Left lobe of liver (tissue), 2 donors: ENCODE measurements around the gene FTO. TPM values are rescaled to one million over a fixed set of nuclear protein-coding genes. Genes with fewer than 3 reads are reported as not detected.
"Not testable (repeated sequence)": the region's sequence is repeated elsewhere in the genome, so short reads cannot be mapped to it uniquely, and the experiment has no call there.

Experiments
- ATAC-seq: fragments of 200-7000 bp; cut with Tn5 transposase; one replicate; pipeline ENCODE4 v1.9.1; 2020; ENCODE audit warnings: mild to moderate bottlenecking, moderate library complexity
- DNase-seq: peaks from one replicate; pipeline ENCODE4 v3.0.0-alpha.2; 2020; ENCODE audit warnings: low spot score
- total RNA-seq: library from RNA; stranded (reverse); gene quantifications from one replicate; pipeline ENCODE4 v1.2.1, GENCODE V29; 2021
- donor health status: DM: no; HTN: no; CAD: no; lungs with moderate emphysema.
- donor health status: DM: no; HTN: yes; CAD: no.

The FTO gene
- total RNA-seq, 1 donor from 2014 or later = 29.9 TPM

- DNase-seq (no peak), ATAC-seq (no peak)
These were observed 117.5 kb downstream of the FTO start for GRCh38 chr16:53821487-53821886.

GRCh38 chr16:53821957-53822625 lies 118.1 kb downstream of the FTO start:
- DNase-seq = no peak
- ATAC-seq = no peak

GRCh38 chr16:53822936-53823529 lies 119.1 kb downstream of the FTO start:
- ATAC-seq (no peak), DNase-seq (no peak)

- ATAC-seq = no peak
- DNase-seq = no peak
These were observed 122.7 kb downstream of the FTO start for GRCh38 chr16:53826658-53827057.

- ATAC-seq (no peak), DNase-seq (no peak)
These were observed 123.8 kb downstream of the FTO start for GRCh38 chr16:53827741-53828140.

- ATAC-seq = no peak
- no peak for DNase-seq
These were observed 125.3 kb downstream of the FTO start for GRCh38 chr16:53829186-53829747.

GRCh38 chr16:53832896-53833544 lies 129.1 kb downstream of the FTO start:
- DNase-seq (no peak), ATAC-seq (no peak)

- DNase-seq = no peak
- no peak for ATAC-seq
These were observed 132.2 kb downstream of the FTO start for GRCh38 chr16:53836142-53836541.

- ATAC-seq (no peak), DNase-seq (no peak)
These were observed 132.7 kb downstream of the FTO start for GRCh38 chr16:53836680-53837079.

GRCh38 chr16:53837426-53837825 lies 133.5 kb downstream of the FTO start:
- ATAC-seq = no peak
- no peak for DNase-seq

GRCh38 chr16:53839150-53839549 lies 135.2 kb downstream of the FTO start:
- DNase-seq = no peak
- no peak for ATAC-seq

- no peak for DNase-seq
- ATAC-seq = peak; percentile 58
These were observed 136.5 kb downstream of the FTO start for GRCh38 chr16:53840456-53840855.

GRCh38 chr16:53841884-53842283 lies 137.9 kb downstream of the FTO start:
- ATAC-seq (no peak), DNase-seq (no peak)

- no peak for DNase-seq
- no peak for ATAC-seq
These were observed 139.1 kb downstream of the FTO start for GRCh38 chr16:53843084-53843483.

- ATAC-seq = no peak
These were observed 140.8 kb downstream of the FTO start for GRCh38 chr16:53844804-53845203.

GRCh38 chr16:53846549-53846948 lies 142.6 kb downstream of the FTO start:
- ATAC-seq, DNase-seq: not testable (repeated sequence)

More at GRCh38 chr16:53844804-53845203, 140.8 kb downstream of the FTO start:
- no peak for DNase-seq

- DNase-seq = no peak
- ATAC-seq = no peak
These were observed 143.0 kb downstream of the FTO start for GRCh38 chr16:53846971-53847370.

- ATAC-seq = peak; percentile 17
- DNase-seq = no peak
These were observed 144.5 kb downstream of the FTO start for GRCh38 chr16:53848277-53848942.

GRCh38 chr16:53848950-53849349 lies 145.0 kb downstream of the FTO start:
- ATAC-seq (no peak), DNase-seq (no peak)

GRCh38 chr16:53849585-53849984 lies 145.6 kb downstream of the FTO start:
- DNase-seq = no peak
- no peak for ATAC-seq

- ATAC-seq (no peak), DNase-seq (no peak)
These were observed 146.0 kb downstream of the FTO start for GRCh38 chr16:53849994-53850393.
